CD1c-positive myeloid dendritic cell (primary cell): Measurements from ENCODE around the gene CCDC9B.

Source experiments
- DNase-seq: peaks from one replicate; pipeline ENCODE4 v3.0.0-alpha.2; 2016; ENCODE audit errors: extremely low spot score

The CCDC9B gene

GRCh38 chr15:40307421-40308211 lies 33.1 kb downstream of the CCDC9B start, which contains the start of gene PLCB2:
TSS of gene PLCB2 (minus strand) at chr15:40307935. CDS start at chr15:40307672, 263 bp downstream.
- DNase-seq: peak; percentile 80

GRCh38 chr15:40306908-40307307 lies 33.8 kb downstream of the CCDC9B start:
- no peak for DNase-seq

GRCh38 chr15:40306371-40306770 lies 34.4 kb downstream of the CCDC9B start:
- peak; percentile 83 for DNase-seq

DNA sequence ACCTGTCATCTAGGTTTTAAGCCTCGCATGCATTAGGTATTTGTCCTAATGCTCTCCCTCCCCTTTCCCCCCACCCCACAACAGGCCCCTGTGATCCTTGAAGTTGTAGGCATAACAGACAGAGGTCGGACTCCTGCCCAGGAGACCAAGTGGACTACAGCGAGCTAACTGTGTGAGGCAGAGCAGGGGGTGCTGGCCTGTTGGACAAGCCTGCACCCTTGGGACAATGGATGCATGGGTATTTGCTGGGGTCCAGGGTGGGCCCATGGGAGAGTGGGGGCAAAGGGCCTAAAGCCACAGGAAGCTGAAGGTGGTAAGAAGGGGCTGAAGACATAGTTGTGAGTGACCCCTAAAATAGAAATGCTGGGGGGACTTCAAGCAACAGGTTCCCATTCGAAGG lies 35.5 kb downstream of the CCDC9B start:
- no peak for DNase-seq

DNA sequence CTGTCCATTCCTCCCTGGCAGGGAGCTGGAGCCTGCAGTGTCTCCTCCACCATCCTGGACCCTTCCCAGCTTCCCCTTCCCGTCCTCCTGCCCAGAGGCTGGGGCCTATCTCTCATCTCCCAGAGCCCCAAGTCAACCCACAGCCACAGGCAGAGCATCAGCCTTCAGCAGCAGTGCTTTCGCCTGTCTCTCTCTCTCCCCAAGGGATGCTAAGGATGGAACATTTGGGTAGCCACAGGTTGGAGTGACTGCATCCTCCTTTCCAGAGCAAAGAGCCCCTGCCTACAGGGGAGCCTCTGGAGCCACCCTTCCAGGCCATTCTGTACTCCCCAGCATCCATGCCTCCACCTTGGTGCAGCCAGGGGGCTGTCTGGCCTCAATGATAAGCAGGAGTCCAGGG lies 37.2 kb downstream of the CCDC9B start:
- DNase-seq: no peak

- DNase-seq: no peak
Observed at GRCh38 chr15:40302981-40303380, 37.8 kb downstream of the CCDC9B start.

GRCh38 chr15:40302288-40302886 lies 38.4 kb downstream of the CCDC9B start:
- no peak for DNase-seq

GRCh38 chr15:40301467-40302179 lies 39.1 kb downstream of the CCDC9B start:
- no peak for DNase-seq

DNA sequence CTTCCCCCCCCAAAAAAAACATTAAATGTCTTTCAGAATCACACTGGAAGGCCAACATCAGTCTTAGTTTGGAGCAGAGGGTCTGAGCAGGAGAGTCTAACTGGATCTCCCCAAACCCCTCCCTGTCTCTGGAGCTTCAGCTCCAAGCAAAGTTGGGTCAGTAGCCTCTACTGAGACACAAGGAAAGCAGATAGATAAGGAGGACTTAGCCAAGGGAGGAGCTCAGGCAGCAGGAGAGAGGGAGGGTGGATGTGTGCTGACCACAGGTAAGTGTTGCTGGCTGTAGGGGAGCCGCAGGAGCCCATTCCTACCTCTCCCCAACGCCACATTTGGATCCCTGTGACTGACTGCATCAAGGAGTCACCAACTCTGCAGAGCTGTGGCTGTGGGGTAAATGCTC lies 40.0 kb downstream of the CCDC9B start:
- DNase-seq: no peak

DNA sequence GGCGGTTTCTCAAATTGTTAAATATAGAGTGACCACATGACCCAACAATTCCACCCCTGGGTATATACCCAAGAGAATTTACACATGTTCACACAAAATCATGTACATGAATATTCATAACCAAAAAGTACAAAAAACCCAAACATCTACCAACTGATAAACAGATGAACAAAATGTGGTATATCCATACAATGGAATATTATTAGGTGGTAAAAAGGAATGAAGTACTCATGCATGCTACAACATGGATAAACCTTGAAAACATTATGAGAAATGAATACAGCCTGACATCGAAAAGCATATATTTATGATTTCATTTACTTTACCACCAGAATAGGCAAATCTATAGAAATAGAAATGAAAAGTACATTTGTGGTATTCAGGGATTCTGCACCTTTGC lies 40.4 kb downstream of the CCDC9B start:
- no peak for DNase-seq

DNA sequence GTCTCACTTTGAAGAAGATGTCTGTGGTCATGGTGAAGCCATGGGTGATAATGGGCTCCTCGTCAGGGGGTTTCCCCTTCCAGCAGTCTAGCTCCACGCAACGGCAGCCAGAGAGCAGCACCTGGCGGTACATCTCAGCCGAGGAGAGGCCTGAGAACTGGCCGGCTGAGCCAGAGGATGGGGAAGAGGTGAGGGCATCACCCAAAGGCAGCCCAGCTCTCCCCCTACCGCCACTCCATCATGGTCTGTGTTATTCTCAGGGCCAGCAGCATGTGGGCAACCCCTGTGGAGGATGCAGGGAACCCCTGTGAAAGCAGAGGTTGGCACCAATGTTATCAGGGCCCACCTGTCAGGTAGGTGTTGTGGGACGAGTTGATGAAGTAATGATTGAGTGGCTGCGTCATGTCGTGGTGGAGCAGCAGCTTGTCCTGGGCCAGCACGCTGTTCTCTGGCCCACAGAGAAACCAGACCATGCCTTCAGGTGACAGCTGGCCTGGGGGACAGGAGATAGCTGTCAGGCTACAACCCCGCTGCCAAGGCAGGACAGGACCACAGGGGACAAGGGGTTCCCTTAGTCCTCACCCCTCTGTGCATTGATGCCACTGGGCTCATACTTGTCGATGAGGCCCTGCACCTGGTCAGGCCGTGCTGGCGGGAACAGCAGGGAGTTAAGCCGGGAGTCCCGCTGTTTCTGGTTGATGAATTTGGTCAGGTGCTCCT lies 42.4 kb downstream of the CCDC9B start:
- DNase-seq: no peak

- no peak for DNase-seq
Observed at GRCh38 chr15:40297356-40297755, 43.4 kb downstream of the CCDC9B start.

GRCh38 chr15:40296561-40297230 lies 44.0 kb downstream of the CCDC9B start:
- no peak for DNase-seq

DNA sequence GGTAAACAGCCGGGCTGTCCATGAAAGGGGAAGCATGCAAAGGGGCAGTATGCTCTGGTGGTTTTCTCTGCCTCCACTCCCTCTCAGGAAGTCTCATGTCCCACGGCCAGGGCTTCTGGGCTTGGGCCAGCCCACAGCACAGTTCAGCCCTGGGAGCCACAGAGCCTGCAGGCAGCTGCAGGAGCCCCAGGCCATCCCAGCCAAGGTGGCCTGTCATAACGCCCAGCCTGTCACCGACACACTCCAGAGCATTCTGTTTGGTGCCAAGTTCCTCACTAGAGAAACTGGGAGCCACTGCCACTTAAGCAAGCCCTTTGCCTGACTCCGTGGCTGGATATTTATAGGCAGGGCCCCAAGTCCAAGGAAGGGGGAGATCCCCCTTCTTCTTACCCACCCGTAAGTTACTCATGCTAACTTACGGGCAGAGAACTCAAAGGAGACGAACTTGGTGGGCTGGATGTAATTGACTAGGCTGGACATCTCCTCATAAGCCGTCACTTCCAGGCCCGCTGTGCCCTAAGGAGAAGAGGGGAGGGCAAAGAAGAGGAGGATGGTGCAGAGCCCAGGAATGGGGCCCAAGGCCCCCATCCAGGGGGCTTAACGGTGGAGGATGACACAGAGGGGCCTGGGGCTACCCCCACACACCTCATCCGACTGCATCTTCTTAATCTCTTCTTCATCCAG lies 44.7 kb downstream of the CCDC9B start:
- no peak for DNase-seq

- no peak for DNase-seq
Observed at GRCh38 chr15:40295297-40295696, 45.4 kb downstream of the CCDC9B start.

DNA sequence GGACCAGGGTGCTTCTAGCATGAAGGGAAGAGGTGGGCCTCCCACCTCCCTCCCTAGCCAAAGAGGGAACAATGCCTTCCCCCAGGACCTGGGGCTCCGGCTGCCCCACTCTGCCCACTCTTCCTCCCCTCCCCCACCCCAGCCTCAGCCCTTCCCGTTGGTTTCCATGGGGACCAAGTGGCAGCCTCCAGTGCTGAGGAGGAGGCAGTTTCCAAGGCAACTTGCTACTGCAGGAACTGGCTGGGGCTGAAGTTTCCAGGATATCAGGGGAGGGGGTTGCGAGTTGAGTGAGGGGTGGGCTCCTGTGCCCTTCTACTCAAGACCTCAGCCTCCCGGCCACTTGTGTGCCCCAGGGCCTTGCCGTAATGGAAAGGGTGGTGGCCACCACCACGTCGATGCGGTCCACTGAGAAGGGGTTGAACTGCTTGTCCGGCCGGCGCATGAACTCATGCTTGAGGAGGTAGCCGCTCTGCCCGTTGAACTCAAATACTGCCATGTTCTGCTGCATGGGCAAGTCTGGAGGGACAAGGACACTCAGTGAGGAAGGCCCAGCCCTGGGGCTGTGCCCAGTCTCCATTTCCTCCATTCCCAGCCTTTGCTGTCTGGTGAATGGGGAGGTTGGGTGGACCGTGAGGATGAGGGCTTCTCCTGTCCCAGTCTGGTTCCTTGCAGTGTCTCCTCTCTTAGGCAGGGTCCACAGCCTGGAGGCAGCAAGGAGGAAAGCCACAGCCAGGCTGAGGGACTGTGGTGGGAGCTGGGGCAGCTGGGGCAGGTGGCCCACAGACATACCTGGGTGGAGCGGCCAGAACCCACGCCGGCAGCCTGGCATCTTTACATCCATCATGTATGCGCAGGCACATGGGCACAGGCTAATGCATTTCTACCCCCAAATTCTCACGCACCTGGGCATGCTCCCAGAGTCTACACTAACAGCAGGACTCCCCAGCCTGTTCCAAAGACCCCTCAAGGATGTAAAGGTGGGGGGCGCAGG lies 46.5 kb downstream of the CCDC9B start:
- no peak for DNase-seq

DNA sequence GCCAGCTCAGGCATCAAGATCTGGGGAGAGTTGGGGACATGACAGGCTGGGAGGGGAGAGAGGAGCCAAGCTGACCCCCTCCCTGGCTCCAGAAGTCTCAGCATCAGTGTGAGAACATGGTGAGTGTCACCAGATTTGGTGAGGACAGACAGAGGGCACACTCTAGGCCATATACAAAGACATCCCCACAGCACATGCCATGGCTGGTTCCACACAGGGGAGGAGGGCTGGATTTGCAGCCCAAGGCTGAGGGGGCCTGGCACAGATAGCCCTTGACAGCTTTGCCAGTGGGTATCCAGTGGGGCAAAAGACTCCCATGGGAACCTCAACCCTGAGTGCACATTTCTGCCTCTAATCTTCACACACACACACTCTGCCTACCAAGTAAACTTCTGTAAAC lies 47.7 kb downstream of the CCDC9B start:
- no peak for DNase-seq

DNA sequence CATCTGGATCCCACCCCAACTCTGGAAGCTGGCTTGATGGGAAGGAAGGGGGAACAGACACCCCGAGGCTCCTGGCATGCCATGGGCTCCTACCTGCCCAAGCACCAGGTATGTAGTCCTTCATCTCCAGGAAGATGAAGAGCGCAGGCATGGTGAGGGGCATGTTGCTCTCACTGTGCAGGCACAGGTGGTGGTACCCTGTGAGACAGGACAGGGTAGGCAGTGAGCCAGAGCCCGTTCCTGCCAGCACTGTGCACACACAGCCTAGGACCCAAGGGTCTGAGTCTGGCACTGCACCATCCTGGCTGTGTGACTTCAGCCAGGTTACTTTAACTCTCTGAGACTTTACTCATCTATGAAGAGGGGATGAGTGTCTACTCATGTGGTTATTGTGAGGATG lies 48.5 kb downstream of the CCDC9B start:
- no peak for DNase-seq

DNA sequence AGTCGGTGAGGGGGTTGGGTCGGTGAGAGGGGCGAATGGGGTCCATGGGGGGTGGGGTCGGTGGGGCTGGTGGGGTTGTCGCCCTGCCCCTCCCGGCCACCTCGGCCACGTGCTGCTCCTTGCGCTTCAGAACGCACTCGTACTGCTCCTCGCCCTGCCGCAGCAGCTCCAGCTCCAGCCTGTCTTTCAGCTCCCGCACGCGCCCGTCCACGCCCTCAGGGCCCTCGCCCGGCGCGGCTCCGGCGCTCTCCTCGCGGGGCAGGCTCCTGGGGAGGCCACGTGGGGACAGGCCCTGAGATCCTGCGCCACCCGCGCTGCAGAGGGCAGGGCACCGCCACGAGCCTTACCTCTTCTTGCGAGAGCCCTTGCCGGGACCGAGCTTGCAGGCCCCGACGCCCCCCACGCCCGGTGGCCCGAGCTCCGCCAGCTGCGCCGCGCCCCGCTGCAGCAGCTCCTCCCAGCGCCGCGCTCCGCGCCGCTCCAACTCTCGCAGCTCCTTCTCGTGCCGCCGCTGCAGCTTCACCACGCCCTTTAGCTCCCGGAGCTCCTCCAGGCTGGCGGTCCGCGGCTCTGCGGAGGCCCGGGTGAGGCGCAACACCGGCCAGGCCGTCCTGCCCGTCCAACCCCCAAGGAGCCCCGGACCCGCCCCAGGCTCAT lies 49.7 kb downstream of the CCDC9B start:
- DNase-seq: no peak
